ENCODE results near the gene UBXN2A. TPM values are rescaled to one million over a fixed set of nuclear protein-coding genes. Genes with fewer than 3 reads are reported as not detected.
A peak's percentile ranks its signal among the peaks of the same experiment; 100 is the strongest.

Gene UBXN2A
- total and polyA plus RNA-seq, 2 experiments from 2014 or later: 17.2 to 18.0 TPM

- Histone ChIP-seq H3K9me3 (ENCODE audit: low read depth) (no peaks in the 10 kb centered on the region), H3K4me3 (peak overlapping the region; percentile 87), H3K4me1 (ENCODE audit: insufficient read depth) (peaks cover 9% of the 10 kb centered on the region; the same call in 1 of the 2 replicates), H3K9me2 (ENCODE audit: insufficient read depth) (no peaks in the 10 kb centered on the region), H3F3A (ENCODE audit: insufficient read depth) (peaks cover 10% of the 10 kb centered on the region), H4K20me1 (ENCODE audit: insufficient read depth) (no peaks in the 10 kb centered on the region), H3K27ac (peak overlapping the region; percentile 19; the same call in 1 of the 2 replicates), H2AFZ (peak overlapping the region; percentile 96), H3K9ac (peak overlapping the region; percentile 78), H3K36me3 (ENCODE audit: low read depth) (no peaks in the 10 kb centered on the region), H3K79me2 (ENCODE audit: insufficient read depth) (peaks cover 37% of the 10 kb centered on the region), H3K27me3 (replicated peaks; ENCODE audit: insufficient read depth) (no peaks in the 10 kb centered on the region), H3K4me2 (ENCODE audit: unreplicated experiment) (peak overlapping the region; percentile 79)
- 0 to 1% methylated on average over 2 of the region's 2 CpGs for WGBS, 2 experiments (ENCODE audit: low coverage in 1 of 2, low lambda C conversion rate in 2 of 2, missing lambda C conversion rate in 2 of 2)
- TF ChIP-seq EZH2 (IDR thresholded peaks at IDR 0.05; ENCODE audit: insufficient read depth, poor library complexity, severe bottlenecking) (no peak), EZH2phosphoT487 (IDR thresholded peaks at IDR 0.05; ENCODE audit: insufficient read depth, low read depth) (no peak)
- peak; percentile 64 for DNase-seq
- in situ Hi-C loops (cut with MboI): no loop called here
Observed at GRCh38 chr2:24046599-24046929, 106.3 kb downstream of the UBXN2A start.

- H3K27ac ChIP-seq: peak within 1 kb of the TSS; percentile 19; the same call in 1 of the 2 replicates
- H3K79me2 ChIP-seq (ENCODE audit: insufficient read depth): peaks cover 33% of the 10 kb centered on the region
- 1 to 2% methylated on average over 32 to 38 of the region's 38 CpGs for WGBS, 2 experiments (ENCODE audit: low coverage in 1 of 2, low lambda C conversion rate in 2 of 2, missing lambda C conversion rate in 2 of 2)
Observed at GRCh38 chr2:24046930-24047702, 106.9 kb downstream of the UBXN2A start, which contains the start of gene WDCP. TSS of gene WDCP (minus strand) at chr2:24047391. CDS start at chr2:24039494, 7,897 bp downstream.

GRCh38 chr2:24047703-24048033 is 107.4 kb downstream of the UBXN2A start:
- Histone ChIP-seq H3K4me1 (ENCODE audit: insufficient read depth) (peaks cover 9% of the 10 kb centered on the region; the same call in 1 of the 2 replicates), H3K27me3 (replicated peaks; ENCODE audit: insufficient read depth) (no peaks in the 10 kb centered on the region), H4K20me1 (ENCODE audit: insufficient read depth) (no peaks in the 10 kb centered on the region), H3K4me3 (peak overlapping the region; percentile 45; the same call in 1 of the 2 replicates), H3F3A (ENCODE audit: insufficient read depth) (peaks cover 10% of the 10 kb centered on the region), H3K4me2 (ENCODE audit: unreplicated experiment) (peak overlapping the region; percentile 27), H3K9me3 (ENCODE audit: low read depth) (no peaks in the 10 kb centered on the region), H3K9ac (no peak overlapping the region), H2AFZ (peak overlapping the region; percentile 84), H3K27ac (no peak overlapping the region), H3K9me2 (ENCODE audit: insufficient read depth) (no peaks in the 10 kb centered on the region), H3K79me2 (ENCODE audit: insufficient read depth) (peaks cover 33% of the 10 kb centered on the region), H3K36me3 (ENCODE audit: low read depth) (no peaks in the 10 kb centered on the region)
- TF ChIP-seq EZH2phosphoT487 (IDR thresholded peaks at IDR 0.05; ENCODE audit: insufficient read depth, low read depth) (no peak), EZH2 (IDR thresholded peaks at IDR 0.05; ENCODE audit: insufficient read depth, poor library complexity, severe bottlenecking) (no peak)
- 60 to 64% methylated on average over 8 of the region's 8 CpGs for WGBS, 2 experiments (ENCODE audit: low coverage in 1 of 2, low lambda C conversion rate in 2 of 2, missing lambda C conversion rate in 2 of 2)
- in situ Hi-C loops (cut with MboI): no loop called here
- no peak for DNase-seq

More at GRCh38 chr2:24046930-24047702, 106.9 kb downstream of the UBXN2A start, which contains the start of gene WDCP:
- Histone ChIP-seq H3F3A (ENCODE audit: insufficient read depth) (peaks cover 10% of the 10 kb centered on the region), H3K4me3 (peak within 1 kb of the TSS; percentile 87), H3K36me3 (ENCODE audit: low read depth) (no peaks in the 10 kb centered on the region), H3K9ac (peak within 1 kb of the TSS; percentile 78), H3K4me1 (ENCODE audit: insufficient read depth) (peaks cover 9% of the 10 kb centered on the region; the same call in 1 of the 2 replicates), H4K20me1 (ENCODE audit: insufficient read depth) (no peaks in the 10 kb centered on the region), H3K9me3 (ENCODE audit: low read depth) (no peaks in the 10 kb centered on the region), H3K9me2 (ENCODE audit: insufficient read depth) (no peaks in the 10 kb centered on the region), H3K4me2 (ENCODE audit: unreplicated experiment) (peak within 1 kb of the TSS; percentile 79), H3K27me3 (replicated peaks; ENCODE audit: insufficient read depth) (no peaks in the 10 kb centered on the region), H2AFZ (peak within 1 kb of the TSS; percentile 96)
- peak; percentile 99 for DNase-seq
- TF ChIP-seq EZH2 (IDR thresholded peaks at IDR 0.05; ENCODE audit: insufficient read depth, poor library complexity, severe bottlenecking) (no peak), EZH2phosphoT487 (IDR thresholded peaks at IDR 0.05; ENCODE audit: insufficient read depth, low read depth) (no peak)
- in situ Hi-C loops (cut with MboI): no loop called here

GRCh38 chr2:24048769-24049484 is 108.7 kb downstream of the UBXN2A start:
- Histone ChIP-seq H3K4me2 (ENCODE audit: unreplicated experiment) (peak overlapping the region; percentile 84), H3K9me3 (ENCODE audit: low read depth) (no peaks in the 10 kb centered on the region), H2AFZ (peak overlapping the region; percentile 74), H3K4me3 (peak overlapping the region; percentile 72), H3K27ac (no peak overlapping the region), H3K36me3 (ENCODE audit: low read depth) (no peaks in the 10 kb centered on the region), H3K27me3 (replicated peaks; ENCODE audit: insufficient read depth) (no peaks in the 10 kb centered on the region), H3K9ac (peak overlapping the region; percentile 63), H3K79me2 (ENCODE audit: insufficient read depth) (peaks cover 29% of the 10 kb centered on the region), H3K4me1 (ENCODE audit: insufficient read depth) (peaks cover 9% of the 10 kb centered on the region; the same call in 1 of the 2 replicates), H4K20me1 (ENCODE audit: insufficient read depth) (no peaks in the 10 kb centered on the region), H3K9me2 (ENCODE audit: insufficient read depth) (no peaks in the 10 kb centered on the region), H3F3A (ENCODE audit: insufficient read depth) (peaks cover 10% of the 10 kb centered on the region)
- 24 to 27% methylated on average over 23 of the region's 23 CpGs for WGBS, 2 experiments (ENCODE audit: low coverage in 1 of 2, low lambda C conversion rate in 2 of 2, missing lambda C conversion rate in 2 of 2)
- in situ Hi-C loops (cut with MboI): no loop called here
- TF ChIP-seq EZH2 (IDR thresholded peaks at IDR 0.05; ENCODE audit: insufficient read depth, poor library complexity, severe bottlenecking) (no peak), EZH2phosphoT487 (IDR thresholded peaks at IDR 0.05; ENCODE audit: insufficient read depth, low read depth) (no peak)
- DNase-seq: no peak

All from GM23248 (cell line).